Measurements from ENCODE around the gene ARHGEF25.

The ARHGEF25 gene

DNA sequence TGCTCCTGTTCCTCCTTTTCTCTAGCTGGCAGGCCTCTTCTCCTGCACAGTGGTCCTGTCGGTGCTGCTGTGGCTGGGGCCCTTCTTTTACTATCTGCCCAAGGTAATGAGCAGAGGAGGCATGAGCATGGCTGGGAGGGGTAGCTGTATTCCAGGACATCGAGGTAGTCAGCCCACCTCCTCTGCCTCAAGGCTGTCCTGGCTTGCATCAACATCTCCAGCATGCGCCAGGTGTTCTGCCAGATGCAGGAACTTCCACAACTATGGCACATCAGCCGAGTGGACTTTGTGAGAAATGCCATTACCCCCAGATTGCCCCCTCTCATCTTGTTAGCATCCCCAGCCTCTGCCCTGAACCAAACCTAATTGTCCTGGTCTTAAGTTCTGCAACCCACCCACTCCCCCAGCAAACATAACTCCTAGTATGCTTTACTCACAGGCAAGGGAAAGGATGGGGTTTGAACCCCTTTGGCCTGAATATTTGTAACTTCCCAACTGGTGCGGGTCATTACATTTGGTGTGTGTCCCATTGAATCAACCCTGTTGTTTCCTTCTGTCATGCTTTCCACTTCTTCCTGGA is 12.7 kb downstream of the ARHGEF25 start:
- TF ChIP-seq, protein P1, sequence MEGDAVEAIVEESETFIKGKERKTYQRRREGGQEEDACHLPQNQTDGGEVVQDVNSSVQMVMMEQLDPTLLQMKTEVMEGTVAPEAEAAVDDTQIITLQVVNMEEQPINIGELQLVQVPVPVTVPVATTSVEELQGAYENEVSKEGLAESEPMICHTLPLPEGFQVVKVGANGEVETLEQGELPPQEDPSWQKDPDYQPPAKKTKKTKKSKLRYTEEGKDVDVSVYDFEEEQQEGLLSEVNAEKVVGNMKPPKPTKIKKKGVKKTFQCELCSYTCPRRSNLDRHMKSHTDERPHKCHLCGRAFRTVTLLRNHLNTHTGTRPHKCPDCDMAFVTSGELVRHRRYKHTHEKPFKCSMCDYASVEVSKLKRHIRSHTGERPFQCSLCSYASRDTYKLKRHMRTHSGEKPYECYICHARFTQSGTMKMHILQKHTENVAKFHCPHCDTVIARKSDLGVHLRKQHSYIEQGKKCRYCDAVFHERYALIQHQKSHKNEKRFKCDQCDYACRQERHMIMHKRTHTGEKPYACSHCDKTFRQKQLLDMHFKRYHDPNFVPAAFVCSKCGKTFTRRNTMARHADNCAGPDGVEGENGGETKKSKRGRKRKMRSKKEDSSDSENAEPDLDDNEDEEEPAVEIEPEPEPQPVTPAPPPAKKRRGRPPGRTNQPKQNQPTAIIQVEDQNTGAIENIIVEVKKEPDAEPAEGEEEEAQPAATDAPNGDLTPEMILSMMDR (IDR thresholded peaks at IDR 0.05; ENCODE audit: low read length, missing control alignments), result no peak
- no peak for DNase-seq (ENCODE audit: low read depth)
- H3K4me3 ChIP-seq (replicated peaks; ENCODE audit: low read depth, low read length), result no peak overlapping the region

DNA sequence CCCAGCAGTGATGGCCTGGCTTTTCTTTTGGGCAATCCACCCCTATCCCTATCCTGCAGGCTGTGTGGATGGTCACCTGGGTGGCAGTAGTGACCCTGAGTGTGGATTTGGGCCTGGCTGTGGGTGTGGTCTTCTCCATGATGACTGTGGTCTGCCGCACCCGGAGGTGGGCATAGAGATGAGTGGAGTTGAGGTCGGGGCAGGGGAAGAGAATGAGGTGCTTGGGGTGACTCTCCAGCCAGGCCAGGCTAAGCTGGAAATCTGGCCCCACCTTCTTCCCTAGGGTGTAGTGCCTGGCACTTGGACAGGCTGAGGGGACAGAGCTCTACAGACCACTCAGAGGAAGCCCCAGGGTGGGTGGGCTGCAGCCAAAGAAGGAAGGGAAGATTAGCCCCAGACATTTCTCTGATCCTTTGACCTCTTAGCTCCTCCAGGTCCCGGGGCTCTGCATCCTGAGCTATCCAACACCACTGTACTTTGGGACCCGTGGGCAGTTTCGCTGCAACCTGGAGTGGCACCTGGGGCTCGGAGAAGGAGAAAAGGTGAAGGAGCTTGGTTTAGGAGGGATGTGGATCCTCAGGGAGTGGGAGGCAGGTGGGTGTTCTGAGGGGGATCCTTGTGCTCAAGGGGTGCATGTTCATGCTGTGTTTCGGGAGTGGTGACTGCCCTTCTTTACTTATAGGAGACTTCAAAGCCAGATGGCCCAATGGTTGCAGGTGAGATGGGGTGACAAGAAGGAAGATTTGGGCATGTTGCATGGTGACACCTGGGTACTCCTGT is 13.4 kb downstream of the ARHGEF25 start:
- no peak for DNase-seq (ENCODE audit: low read depth)
- TF ChIP-seq, protein P1 (IDR thresholded peaks at IDR 0.05; ENCODE audit: low read length, missing control alignments), result no peak
- H3K4me3 ChIP-seq (replicated peaks; ENCODE audit: low read depth, low read length), result no peak overlapping the region

GRCh38 chr12:57625261-57626032 is 14.2 kb downstream of the ARHGEF25 start:
- no peak overlapping the region for H3K4me3 ChIP-seq (replicated peaks; ENCODE audit: low read depth, low read length)
- TF ChIP-seq, protein P1 (IDR thresholded peaks at IDR 0.05; ENCODE audit: low read length, missing control alignments), result no peak
- no peak for DNase-seq (ENCODE audit: low read depth)

DNA sequence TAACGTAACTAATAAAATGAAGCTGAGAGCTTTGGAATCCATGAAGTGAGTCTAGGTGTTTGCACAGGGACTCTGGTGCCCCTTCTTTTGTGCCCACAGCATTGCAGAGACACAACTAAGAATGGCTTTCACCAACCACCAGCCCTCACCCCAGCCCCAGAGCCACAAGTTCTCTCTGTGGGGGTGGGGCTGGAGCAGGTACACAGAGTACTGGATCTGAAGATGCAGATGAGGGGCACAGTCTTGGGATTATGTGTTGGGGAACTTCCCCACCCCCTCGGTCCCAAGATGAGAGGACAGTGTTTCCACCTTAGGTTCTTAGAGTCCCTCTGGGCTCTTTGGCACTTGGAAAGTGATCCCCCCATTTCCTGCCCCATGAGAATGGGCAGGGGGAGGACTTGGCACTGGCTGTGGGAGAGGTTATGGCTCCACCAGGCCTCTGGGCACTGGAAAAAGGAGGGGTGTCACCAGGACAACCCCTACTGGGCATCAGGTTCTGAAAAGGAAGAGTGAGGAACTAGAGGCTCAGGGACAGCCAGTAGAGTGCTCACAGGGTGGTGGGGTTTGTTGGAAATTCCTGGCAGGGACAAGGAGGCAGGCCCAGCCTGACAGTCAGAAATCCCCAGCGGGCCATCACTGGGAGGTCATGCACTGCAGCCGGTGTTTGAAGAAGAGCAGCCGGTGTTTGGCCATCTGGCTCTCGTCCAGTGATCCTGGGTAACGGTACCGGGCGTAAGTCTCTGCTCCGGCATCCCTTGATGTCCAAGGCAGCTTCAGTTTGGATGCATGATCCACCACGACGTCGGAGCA is 15.1 kb downstream of the ARHGEF25 start:
- no peak for DNase-seq (ENCODE audit: low read depth)
- TF ChIP-seq, protein P1 (IDR thresholded peaks at IDR 0.05; ENCODE audit: low read length, missing control alignments), result no peak
- no peak overlapping the region for H3K4me3 ChIP-seq (replicated peaks; ENCODE audit: low read depth, low read length)

- TF ChIP-seq, protein P1 (IDR thresholded peaks at IDR 0.05; ENCODE audit: low read length, missing control alignments), result no peak
- no peak overlapping the region for H3K4me3 ChIP-seq (replicated peaks; ENCODE audit: low read depth, low read length)
- no peak for DNase-seq (ENCODE audit: low read depth)
Measured at GRCh38 chr12:57626921-57627445, 15.7 kb downstream of the ARHGEF25 start.

DNA sequence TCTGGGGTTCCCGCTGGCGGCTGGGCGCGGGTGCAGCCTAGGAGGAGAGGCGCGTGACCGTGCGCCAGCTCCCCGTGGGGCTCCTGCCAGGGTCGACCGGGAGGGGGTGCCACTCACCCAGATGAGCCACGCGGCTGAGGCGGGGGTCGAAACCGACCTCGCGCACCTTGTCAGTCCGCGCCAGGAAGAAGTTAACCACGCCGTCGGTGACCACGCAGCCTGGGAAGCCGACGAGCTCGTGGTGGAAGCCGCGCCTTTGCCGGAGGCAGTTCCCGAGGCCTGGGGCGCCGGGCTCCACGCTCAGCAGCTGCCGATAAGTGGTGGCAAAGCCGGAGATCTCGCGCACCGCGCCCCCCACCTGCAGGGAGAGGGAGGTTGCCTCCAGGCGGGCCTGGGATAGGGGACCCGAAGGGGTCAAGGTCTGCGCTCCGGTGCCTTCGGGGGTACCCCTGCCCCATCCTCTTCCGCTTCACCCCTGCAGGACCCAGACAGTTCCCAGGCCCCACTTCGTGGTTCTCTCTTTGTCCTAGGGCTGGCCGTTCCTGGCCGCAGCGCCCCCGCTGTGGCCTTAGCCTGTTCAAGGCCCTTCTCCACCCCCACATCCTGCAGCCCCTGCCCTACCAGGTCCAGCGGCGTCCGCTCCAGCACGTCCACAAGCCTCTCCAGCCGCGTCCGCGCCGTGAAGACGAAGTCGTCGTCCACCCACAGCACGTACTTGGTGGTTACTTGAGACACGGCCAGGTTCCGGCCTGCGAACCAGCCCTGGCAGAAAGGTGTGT is 16.5 kb downstream of the ARHGEF25 start:
- no peak for DNase-seq (ENCODE audit: low read depth)
- TF ChIP-seq, protein P1 (IDR thresholded peaks at IDR 0.05; ENCODE audit: low read length, missing control alignments), result no peak

More for the DNA sequence above, 16.5 kb downstream of the ARHGEF25 start:
- no peak overlapping the region for H3K4me3 ChIP-seq (replicated peaks; ENCODE audit: low read depth, low read length)

Data from fibroblast of pulmonary artery (primary cell).